ENCODE measurements around the gene LGR6. TPM values are rescaled to one million over a fixed set of nuclear protein-coding genes. Genes with fewer than 3 reads are reported as not detected.
A peak's percentile ranks its signal among the peaks of the same experiment; 100 is the strongest.
"Not testable (repeated sequence)": the region's sequence is repeated elsewhere in the genome, so short reads cannot be mapped to it uniquely, and the experiment has no call there.

Gene LGR6
- total RNA-seq, 1 donor from 2014 or later: not detected

DNA sequence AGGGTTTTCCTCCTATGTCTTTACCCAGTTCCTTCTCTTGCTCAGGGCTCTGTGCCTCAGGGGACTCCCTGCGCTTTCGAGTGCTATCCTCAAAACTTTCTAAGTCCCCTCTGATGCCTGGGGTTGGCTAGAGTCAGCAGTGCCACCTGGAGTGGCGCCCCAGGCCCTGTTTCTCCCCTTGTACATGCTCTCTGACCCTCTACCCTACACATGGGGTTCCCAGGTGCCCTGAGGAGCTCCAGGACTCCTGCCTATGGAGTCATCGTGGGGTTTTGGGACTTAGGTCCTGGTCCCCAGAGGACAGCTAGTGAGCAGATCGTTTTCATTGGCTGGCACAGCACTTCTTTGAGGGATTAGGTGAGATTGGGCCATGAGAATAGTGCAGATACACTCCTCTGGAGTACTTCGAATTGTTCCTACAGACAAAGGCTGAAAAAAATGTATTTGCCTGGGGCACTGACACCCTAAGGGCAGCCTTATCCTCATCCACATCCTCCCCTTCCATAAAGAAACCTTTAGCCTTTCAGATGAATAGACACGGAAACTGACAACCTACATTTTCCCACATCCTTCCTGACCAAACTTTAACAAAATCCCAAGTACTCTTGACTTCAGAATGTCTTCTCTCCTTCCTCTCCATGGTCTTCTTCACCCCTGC lies 41.5 kb downstream of the LGR6 start:
- no peak for FAIRE-seq
- no peak overlapping the region for H3K4me3 ChIP-seq (ENCODE audit: low read depth, low read length)
- DNase-seq (ENCODE audit: low read depth): no peak
- no peaks in the 10 kb centered on the region for H3K27me3 ChIP-seq (ENCODE audit: control insufficient read depth, insufficient read depth, low read length)
- TF ChIP-seq CTCF (IDR thresholded peaks at IDR 0.05; ENCODE audit: insufficient read depth, low read length, severe bottlenecking): no peak
- H3K36me3 ChIP-seq (ENCODE audit: control insufficient read depth, insufficient read depth, low read length): no peaks in the 10 kb centered on the region

DNA sequence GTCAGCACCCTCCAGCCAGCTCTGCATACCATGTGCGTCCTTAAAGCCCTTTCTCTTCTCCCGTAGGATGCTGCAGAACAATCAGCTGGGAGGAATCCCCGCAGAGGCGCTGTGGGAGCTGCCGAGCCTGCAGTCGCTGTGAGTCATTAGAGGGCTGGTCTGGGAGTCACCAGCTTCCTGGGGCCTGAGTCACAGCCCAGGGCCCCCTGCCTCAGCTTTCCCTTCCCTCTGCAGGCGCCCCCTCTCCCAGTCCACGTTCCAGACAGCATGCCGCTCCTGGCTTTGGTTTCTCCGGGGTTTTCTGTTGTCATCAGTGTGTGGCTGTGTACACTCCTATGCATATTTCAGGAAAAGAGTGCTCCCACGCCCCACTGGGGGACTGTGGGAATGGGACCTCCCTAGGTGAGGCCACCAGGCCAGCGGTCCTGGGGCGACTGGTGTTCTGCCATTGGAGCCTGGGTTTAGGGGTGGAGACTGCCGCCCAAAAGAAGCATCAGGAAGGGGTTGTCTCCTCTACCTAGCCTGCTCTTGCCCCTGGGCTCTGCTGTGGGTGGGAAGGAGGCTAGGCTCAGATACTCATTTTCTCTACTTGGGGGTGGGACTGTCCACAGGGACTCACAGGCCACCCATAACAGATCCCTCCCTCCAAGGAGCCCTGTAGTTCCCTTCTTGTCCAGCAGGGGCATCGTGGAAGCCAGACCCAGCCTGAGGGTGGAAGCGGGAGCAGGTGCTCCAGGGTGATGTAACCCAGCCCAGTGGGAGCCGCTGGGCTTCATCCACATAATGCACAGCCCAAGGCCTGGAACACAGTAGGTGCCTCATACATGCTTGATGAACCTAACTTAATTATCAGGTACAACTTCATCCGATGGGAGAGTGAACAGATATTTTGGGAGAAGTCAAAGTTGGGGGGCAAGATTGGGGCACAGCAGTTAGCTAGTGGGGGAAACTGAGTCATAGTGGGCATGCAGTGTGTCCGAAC lies 42.5 kb downstream of the LGR6 start:
- no peaks in the 10 kb centered on the region for H3K27me3 ChIP-seq (ENCODE audit: control insufficient read depth, insufficient read depth, low read length)
- peak; percentile 91 for DNase-seq (ENCODE audit: low read depth)
- no peaks in the 10 kb centered on the region for H3K36me3 ChIP-seq (ENCODE audit: control insufficient read depth, insufficient read depth, low read length)
- no peak overlapping the region for H3K4me3 ChIP-seq (ENCODE audit: low read depth, low read length)
- TF ChIP-seq CTCF (IDR thresholded peaks at IDR 0.05; ENCODE audit: insufficient read depth, low read length, severe bottlenecking): peak; percentile 89
- peak; percentile 88 for FAIRE-seq

GRCh38 chr1:202237052-202237451 lies 43.5 kb downstream of the LGR6 start:
- peak; percentile 63 for TF ChIP-seq CTCF (IDR thresholded peaks at IDR 0.05; ENCODE audit: insufficient read depth, low read length, severe bottlenecking)
- Histone ChIP-seq H3K27me3 (ENCODE audit: control insufficient read depth, insufficient read depth, low read length) (no peaks in the 10 kb centered on the region), H3K36me3 (ENCODE audit: control insufficient read depth, insufficient read depth, low read length) (no peaks in the 10 kb centered on the region), H3K4me3 (ENCODE audit: low read depth, low read length) (no peak overlapping the region)
- DNase-seq (ENCODE audit: low read depth) (peak; percentile 41), FAIRE-seq (no peak)

- H3K4me3 ChIP-seq (ENCODE audit: low read depth, low read length): no peak overlapping the region
- no peaks in the 10 kb centered on the region for H3K36me3 ChIP-seq (ENCODE audit: control insufficient read depth, insufficient read depth, low read length)
- no peak for FAIRE-seq
- no peak for DNase-seq (ENCODE audit: low read depth)
- no peak for TF ChIP-seq CTCF (IDR thresholded peaks at IDR 0.05; ENCODE audit: insufficient read depth, low read length, severe bottlenecking)
- H3K27me3 ChIP-seq (ENCODE audit: control insufficient read depth, insufficient read depth, low read length): no peaks in the 10 kb centered on the region
Observed at GRCh38 chr1:202238914-202239313, 45.3 kb downstream of the LGR6 start.

GRCh38 chr1:202240226-202240625 lies 46.6 kb downstream of the LGR6 start:
- not testable (repeated sequence) for FAIRE-seq; DNase-seq (ENCODE audit: low read depth)

GRCh38 chr1:202240956-202241355 lies 47.4 kb downstream of the LGR6 start:
- no peak overlapping the region for H3K4me3 ChIP-seq (ENCODE audit: low read depth, low read length)
- DNase-seq (ENCODE audit: low read depth) (no peak), FAIRE-seq (no peak)
- no peaks in the 10 kb centered on the region for H3K27me3 ChIP-seq (ENCODE audit: control insufficient read depth, insufficient read depth, low read length)
- H3K36me3 ChIP-seq (ENCODE audit: control insufficient read depth, insufficient read depth, low read length): no peaks in the 10 kb centered on the region
- no peak for TF ChIP-seq CTCF (IDR thresholded peaks at IDR 0.05; ENCODE audit: insufficient read depth, low read length, severe bottlenecking)

More at GRCh38 chr1:202240226-202240625, 46.6 kb downstream of the LGR6 start:
- H3K27me3 ChIP-seq (ENCODE audit: control insufficient read depth, insufficient read depth, low read length); H3K36me3 ChIP-seq (ENCODE audit: control insufficient read depth, insufficient read depth, low read length); H3K4me3 ChIP-seq (ENCODE audit: low read depth, low read length): not testable (repeated sequence)

Data from bronchial epithelial cell (primary cell).